T-cell (primary cell): ENCODE measurements around the gene TTN. TPM values are rescaled to one million over a fixed set of nuclear protein-coding genes. Genes with fewer than 3 reads are reported as not detected.

Source experiments
- ATAC-seq, 4 experiments: fragments of 200-7000 bp in 3 of 4; fragments of 150-1000 bp in 1 of 4; cut with Tn5 transposase; replicated peaks in 1 of 4; 1 replicate in 3 of 4; 2 replicates in 1 of 4; pipeline ENCODE4 v1.10.0; 2021; ENCODE audit warnings: moderate library complexity in 3 of 4, mild to moderate bottlenecking in 2 of 4, moderate number of reproducible peaks in 1 of 4
- CTCF ChIA-PET, 2 donors: fragments of 300-600 bp; sonication (Branson Sonifier 250); formaldehyde crosslinking; loops; one replicate each; lab custom pipeline; 2022; ENCODE audit warnings: antibody characterized with exemption in 2 of 2; lab: Charles Lee
- POLR2A ChIA-PET, 2 donors: fragments of 300-600 bp; sonication (Branson Sonifier 250); formaldehyde crosslinking; loops; one replicate each; lab custom pipeline; 2022; ENCODE audit warnings: antibody characterized with exemption in 2 of 2; lab: Charles Lee
- DNase-seq, 35 experiments: peaks; one replicate each; pipeline versions ENCODE4 v3.0.0 to v3.0.0-alpha.2; 2013 to 2023
- H3K27ac ChIP-seq: one replicate; pipeline ENCODE4 v1.5.1; 2013; ENCODE audit warnings: low read length
- H3K27me3 ChIP-seq, 2 experiments: replicated peaks in 1 of 2; 1 replicate in 1 of 2; 2 replicates in 1 of 2; pipeline versions ENCODE4 v1.6.1 to v1.7.0; 2013; ENCODE audit warnings: low read length in 1 of 2, mixed read lengths in 1 of 2; ENCODE audit not compliant: control insufficient read depth in 2 of 2, insufficient read depth in 2 of 2; ENCODE audit errors: extremely low read depth in 1 of 2
- H3K36me3 ChIP-seq, 2 donors: 1 replicate in 1 of 2; 2 replicates in 1 of 2; pipeline versions ENCODE4 v1.6.1 to v1.7.0; 2013; ENCODE audit warnings: low read length in 1 of 2; ENCODE audit not compliant: control insufficient read depth in 2 of 2, insufficient read depth in 1 of 2; ENCODE audit errors: extremely low read depth in 1 of 2
- H3K4me1 ChIP-seq, 2 experiments: 1 replicate in 1 of 2; 2 replicates in 1 of 2; pipeline versions ENCODE4 v1.6.1 to v1.7.0; 2013; ENCODE audit warnings: low read length in 2 of 2, mixed read lengths in 1 of 2; ENCODE audit not compliant: insufficient read depth in 2 of 2, control insufficient read depth in 1 of 2; ENCODE audit errors: extremely low read depth in 1 of 2
- H3K4me3 ChIP-seq, 2 donors: 1 replicate in 1 of 2; 2 replicates in 1 of 2; pipeline versions ENCODE4 v1.5.1 to v1.7.0; 2013; ENCODE audit warnings: mild to moderate bottlenecking in 2 of 2, low read length in 1 of 2, moderate library complexity in 1 of 2; ENCODE audit not compliant: control insufficient read depth in 1 of 2; ENCODE audit errors: extremely low read depth in 1 of 2
- H3K9me3 ChIP-seq: 2 replicates; pipeline ENCODE4 v1.7.0; 2013
- H3K27ac Mint-ChIP-seq, 2 donors: one replicate each; pipeline ENCODE4 v1.8.0; 2020 to 2021; ENCODE audit warnings: mild to moderate bottlenecking in 2 of 2, mixed read lengths in 2 of 2
- H3K27me3 Mint-ChIP-seq, 2 donors: one replicate each; pipeline ENCODE4 v1.8.0; 2021 to 2022; ENCODE audit warnings: mixed read lengths in 2 of 2
- H3K36me3 Mint-ChIP-seq: one replicate; pipeline ENCODE4 v1.8.0; 2021; ENCODE audit warnings: mixed read lengths
- H3K4me1 Mint-ChIP-seq, 3 donors: one replicate each; pipeline ENCODE4 v1.8.0; 2020 to 2022; ENCODE audit warnings: mixed read lengths in 3 of 3, mild to moderate bottlenecking in 1 of 3
- H3K4me3 Mint-ChIP-seq, 3 donors: one replicate each; pipeline ENCODE4 v1.8.0; 2020 to 2022; ENCODE audit warnings: mild to moderate bottlenecking in 3 of 3, mixed read lengths in 3 of 3, moderate library complexity in 3 of 3
- H3K9me3 Mint-ChIP-seq, 3 donors: one replicate each; pipeline ENCODE4 v1.8.0; 2020 to 2022; ENCODE audit warnings: mixed read lengths in 3 of 3
- WGBS: methylation state at CpG from one replicate; pipeline ENCODE4 v1.1.5; 2013; ENCODE audit warnings: missing lambda C conversion rate; ENCODE audit not compliant: insufficient coverage; 5-methylcytosine and 5-hydroxymethylcytosine counted together
- total RNA-seq, 35 experiments: library from RNA in 6 of 35; stranded (reverse) in 6 of 35; fragments of 120-200 nt in 1 of 35; gene quantifications; one replicate each; pipeline versions ENCODE4 v1.2.1 to v1.2.4 and lab custom pipeline; 2013 to 2026

The TTN gene
- total RNA-seq, 5 donors from 2014 or later (not counting 1 experiment from before 2014, with no cell fraction given), result 14.3 to 49.2 (median 15.7) TPM

DNA sequence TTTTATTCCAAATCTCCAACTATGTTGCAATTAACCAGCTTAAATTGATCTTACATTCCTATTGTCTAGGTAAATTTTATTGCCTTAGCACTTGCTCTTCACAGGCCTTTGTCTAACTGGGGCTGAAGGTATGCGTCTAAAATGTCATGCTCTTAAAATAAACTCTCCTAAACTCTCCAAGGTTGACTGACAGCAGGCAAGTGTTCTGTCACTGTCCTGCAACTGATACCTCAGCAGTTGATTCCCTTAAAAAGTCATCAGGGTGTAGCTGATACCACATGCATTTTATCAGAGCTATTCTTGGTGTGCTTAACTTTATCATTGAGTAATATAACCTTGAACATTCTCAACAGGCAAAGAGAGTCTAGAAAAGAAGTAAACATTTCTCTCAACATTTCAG lies 680 bp downstream of the TTN start:
- WGBS, result no CpG with 5 or more reads among the region's 1 CpG
- ATAC-seq (no peak), DNase-seq (no peak)
- Histone ChIP-seq H3K4me3 (no peak overlapping the region), H3K36me3 (no peaks in the 10 kb centered on the region), H3K27me3 (no peaks in the 10 kb centered on the region), H3K27ac (no peak overlapping the region), H3K4me1 (no peaks in the 10 kb centered on the region), H3K9me3 (no peaks in the 10 kb centered on the region)
- ChIA-PET POLR2A (no interaction called here), CTCF (interaction anchor here (0.9 to 1.5 kb wide), 4 partner anchors 11 to 17 kb away, joined by 3 to 5 read pairs (median 3); no protein-coding TSS in a partner anchor)
- Mint-ChIP-seq H3K27me3 (no peaks in the 10 kb centered on the region), H3K4me3 (no peak overlapping the region), H3K27ac (no peak overlapping the region), H3K36me3 (peaks cover 5% of the 10 kb centered on the region), H3K9me3 (no peaks in the 10 kb centered on the region), H3K4me1 (no peaks in the 10 kb centered on the region)

DNA sequence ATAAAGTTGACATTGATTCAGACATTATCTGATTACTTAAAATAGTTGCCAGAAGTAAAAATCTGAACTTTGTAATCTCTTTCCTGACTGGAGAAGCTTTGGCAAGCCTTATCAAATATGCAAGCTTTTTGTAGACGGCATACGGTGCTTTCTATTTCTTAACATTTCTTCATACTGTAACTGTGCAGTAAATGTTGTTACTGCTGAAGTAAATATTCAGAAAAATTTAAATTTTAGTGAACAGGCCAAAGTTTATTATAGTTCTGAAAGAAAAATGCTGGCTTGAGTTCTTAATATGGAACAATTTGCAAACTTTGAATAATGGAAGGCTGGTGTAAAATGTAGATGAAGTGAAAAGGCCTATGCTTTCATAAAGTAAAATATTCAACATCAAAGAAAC lies 1.8 kb downstream of the TTN start:
- H3K36me3 ChIP-seq, result no peaks in the 10 kb centered on the region
- no peaks in the 10 kb centered on the region for H3K4me1 ChIP-seq
- no peak overlapping the region for H3K27ac ChIP-seq
- Mint-ChIP-seq H3K36me3 (peaks cover 7% of the 10 kb centered on the region), H3K4me3 (no peak overlapping the region), H3K27ac (no peak overlapping the region), H3K4me1 (no peaks in the 10 kb centered on the region), H3K27me3 (no peaks in the 10 kb centered on the region), H3K9me3 (no peaks in the 10 kb centered on the region)
- no peaks in the 10 kb centered on the region for H3K27me3 ChIP-seq
- DNase-seq (no peak), ATAC-seq (no peak)
- ChIA-PET CTCF (interaction anchor here in 1 of 2 donors (0.6 to 1.1 kb wide), 4 partner anchors 9 to 109 kb away, joined by 3 to 6 read pairs (median 4); no protein-coding TSS in a partner anchor), POLR2A (no interaction called here)
- no peaks in the 10 kb centered on the region for H3K9me3 ChIP-seq
- no CpG with 5 or more reads among the region's 2 CpGs for WGBS
- no peak overlapping the region for H3K4me3 ChIP-seq

DNA sequence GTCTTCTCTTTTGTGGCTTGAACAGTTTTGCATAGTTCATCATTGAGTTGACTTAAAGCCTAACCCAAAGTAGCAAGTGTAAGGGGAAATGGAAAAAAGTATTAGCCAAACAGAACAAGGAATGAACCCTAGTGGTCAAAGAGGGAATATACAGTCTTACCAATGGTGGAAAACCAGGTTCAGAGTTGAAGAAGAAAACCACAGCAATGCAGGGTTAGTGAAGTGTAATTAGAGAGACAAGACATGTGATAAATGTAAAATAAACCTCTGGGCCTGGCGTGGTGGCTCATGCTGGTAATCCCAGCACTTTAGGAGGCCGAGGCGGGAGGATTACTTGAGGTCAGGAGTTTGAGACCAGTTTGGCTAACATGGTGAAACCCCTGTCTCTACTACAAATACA lies 2.4 kb downstream of the TTN start:
- H3K9me3 Mint-ChIP-seq, result no peaks in the 10 kb centered on the region
- no peak for ATAC-seq
- no peaks in the 10 kb centered on the region for H3K4me1 Mint-ChIP-seq
- 100% methylated on average over 1 of the region's 3 CpGs for WGBS
- H3K36me3 Mint-ChIP-seq, result peaks cover 6% of the 10 kb centered on the region
- Histone ChIP-seq H3K4me3 (no peak overlapping the region), H3K27me3 (no peaks in the 10 kb centered on the region), H3K36me3 (peaks cover 0 to 4% of the 10 kb centered on the region in 2 donors), H3K4me1 (no peaks in the 10 kb centered on the region), H3K9me3 (no peaks in the 10 kb centered on the region), H3K27ac (no peak overlapping the region)
- ChIA-PET POLR2A (no interaction called here), CTCF (interaction anchor here in 1 of 2 donors (0.7 to 1.2 kb wide), 2 partner anchors 9 to 10 kb away, joined by 3 to 4 read pairs; no protein-coding TSS in a partner anchor)
- no peak overlapping the region for H3K4me3 Mint-ChIP-seq
- no peaks in the 10 kb centered on the region for H3K27me3 Mint-ChIP-seq
- no peak for DNase-seq
- no peak overlapping the region for H3K27ac Mint-ChIP-seq

DNA sequence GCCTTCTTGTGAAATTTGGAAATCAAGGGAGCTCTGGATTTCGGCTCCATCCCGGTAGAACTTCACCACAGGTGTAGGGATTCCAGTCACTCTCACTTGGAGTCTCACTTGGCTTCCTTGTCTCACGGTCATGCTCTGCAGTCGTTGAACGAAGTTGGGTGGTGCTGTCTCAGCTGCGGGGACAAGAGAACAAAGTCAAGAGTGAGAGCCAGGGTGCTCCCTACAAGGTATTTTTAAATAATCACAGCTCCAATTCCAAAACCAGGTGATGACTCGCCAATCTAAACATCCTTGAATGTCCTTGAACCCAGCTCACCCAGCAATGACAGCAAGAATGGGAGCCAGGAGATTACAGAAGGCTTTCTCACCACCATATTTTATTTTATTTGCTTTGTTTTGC lies 6.7 kb downstream of the TTN start:
- POLR2A ChIA-PET, result interaction anchor here in 1 of 2 donors (0.6 kb wide), 2 partner anchors 198 to 369 kb away, joined by 4 read pairs; no protein-coding TSS in a partner anchor
- no peaks in the 10 kb centered on the region for H3K27me3 ChIP-seq
- H3K4me1 ChIP-seq, result no peaks in the 10 kb centered on the region
- ATAC-seq, result no peak
- peaks cover 3 to 4% of the 10 kb centered on the region in 2 donors for H3K36me3 ChIP-seq
- CTCF ChIA-PET, result interaction anchor here in 1 of 2 donors (0.7 to 1.4 kb wide), 2 partner anchors 72 to 329 kb away, joined by 3 read pairs; no protein-coding TSS in a partner anchor
- no peak overlapping the region for H3K27ac ChIP-seq
- H3K4me3 Mint-ChIP-seq, result no peak overlapping the region
- no peaks in the 10 kb centered on the region for H3K4me1 Mint-ChIP-seq
- no peaks in the 10 kb centered on the region for H3K9me3 ChIP-seq
- DNase-seq, result no peak
- H3K9me3 Mint-ChIP-seq, result no peaks in the 10 kb centered on the region
- H3K4me3 ChIP-seq, result no peak overlapping the region
- H3K27me3 Mint-ChIP-seq, result no peaks in the 10 kb centered on the region
- WGBS, result 88% methylated on average over 6 of the region's 7 CpGs
- H3K27ac Mint-ChIP-seq, result no peak overlapping the region
- H3K36me3 Mint-ChIP-seq, result peaks cover 16% of the 10 kb centered on the region

DNA sequence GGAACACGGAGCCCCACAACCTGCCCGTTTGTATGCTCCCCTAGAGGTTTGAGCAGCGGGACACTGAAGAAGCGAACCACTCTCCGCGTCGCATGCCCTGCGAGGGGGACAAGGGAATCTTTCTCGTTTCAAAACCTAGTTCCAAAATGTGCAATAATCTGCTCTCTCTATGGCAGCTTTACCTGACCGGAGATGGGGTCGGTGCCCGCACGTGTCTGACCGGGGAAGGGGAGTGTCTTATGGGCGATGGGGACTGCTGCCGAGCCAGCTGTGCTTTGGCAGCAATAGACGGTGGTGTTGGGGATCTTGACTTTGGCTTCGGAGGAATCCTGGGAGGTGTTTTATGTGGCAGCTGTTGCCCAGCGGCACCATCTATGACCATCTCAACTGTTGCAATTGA lies 7.9 kb downstream of the TTN start:
- H3K36me3 ChIP-seq, result peaks cover 6 to 7% of the 10 kb centered on the region in 2 donors
- POLR2A ChIA-PET, result no interaction called here
- CTCF ChIA-PET, result interaction anchor here in 1 of 2 donors (1.4 kb wide), 1 partner anchor 331 kb away, joined by 3 read pairs; no protein-coding TSS in a partner anchor
- H3K27ac ChIP-seq, result no peak overlapping the region
- no peak overlapping the region for H3K4me3 ChIP-seq
- no peaks in the 10 kb centered on the region for H3K4me1 ChIP-seq
- ATAC-seq (no peak), DNase-seq (no peak)
- Mint-ChIP-seq H3K27ac (no peak overlapping the region), H3K36me3 (peaks cover 18% of the 10 kb centered on the region), H3K4me3 (no peak overlapping the region), H3K9me3 (no peaks in the 10 kb centered on the region), H3K27me3 (no peaks in the 10 kb centered on the region), H3K4me1 (no peaks in the 10 kb centered on the region)
- WGBS, result 91% methylated on average over 16 of the region's 19 CpGs
- H3K9me3 ChIP-seq, result no peaks in the 10 kb centered on the region
- H3K27me3 ChIP-seq, result no peaks in the 10 kb centered on the region

DNA sequence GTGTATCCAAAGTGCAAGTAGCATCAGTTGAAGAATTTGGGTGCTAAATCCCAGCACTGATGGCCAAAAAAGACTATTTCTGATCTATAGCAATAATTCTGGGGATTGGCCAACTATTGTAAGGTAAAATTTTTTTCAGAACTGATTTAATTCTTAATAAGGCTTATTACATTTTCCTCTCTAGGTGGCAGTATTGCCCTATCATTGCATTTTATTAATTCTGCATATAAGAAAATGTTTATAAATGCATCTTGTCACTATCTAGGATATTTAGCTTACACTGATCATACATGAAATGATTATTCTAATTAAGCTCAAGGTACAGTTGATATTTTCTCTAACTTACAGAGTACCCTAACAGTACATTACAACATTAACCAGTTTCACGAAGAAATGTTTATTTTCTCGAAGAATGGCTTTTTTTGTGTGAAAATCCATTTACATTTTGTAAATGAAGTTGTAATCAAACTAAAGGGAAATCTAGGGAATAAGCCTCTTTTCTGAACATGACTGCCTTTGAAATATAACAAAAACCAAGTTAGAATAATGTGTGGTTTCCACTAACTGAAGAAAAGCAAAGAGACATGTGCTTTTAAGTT lies 11.0 kb downstream of the TTN start:
- no peaks in the 10 kb centered on the region for H3K9me3 ChIP-seq
- DNase-seq (peak in 1 of 35 experiments; percentile 49), ATAC-seq (no peak)
- no peak overlapping the region for H3K27ac ChIP-seq
- no CpG with 5 or more reads among the region's 2 CpGs for WGBS
- H3K36me3 Mint-ChIP-seq, result peaks cover 38% of the 10 kb centered on the region
- POLR2A ChIA-PET, result no interaction called here
- peaks cover 6 to 17% of the 10 kb centered on the region in 2 donors for H3K36me3 ChIP-seq
- H3K27ac Mint-ChIP-seq, result no peak overlapping the region
- H3K27me3 Mint-ChIP-seq, result no peaks in the 10 kb centered on the region
- CTCF ChIA-PET, result interaction anchor here (0.5 to 1.9 kb wide), 9 partner anchors 8 to 644 kb away, joined by 3 to 13 read pairs (median 4); no protein-coding TSS in a partner anchor
- H3K4me3 ChIP-seq, result no peak overlapping the region
- no peak overlapping the region for H3K4me3 Mint-ChIP-seq
- no peaks in the 10 kb centered on the region for H3K27me3 ChIP-seq
- H3K4me1 Mint-ChIP-seq, result no peaks in the 10 kb centered on the region
- H3K9me3 Mint-ChIP-seq, result no peaks in the 10 kb centered on the region
- H3K4me1 ChIP-seq, result no peaks in the 10 kb centered on the region
